Heart left ventricle (tissue), 16 donors: ENCODE data around the gene ASAP2. TPM values are rescaled to one million over a fixed set of nuclear protein-coding genes. Genes with fewer than 3 reads are reported as not detected.

Source experiments
- ATAC-seq, 4 donors: fragments of 200-7000 bp; cut with Tn5 transposase; one replicate each; pipeline ENCODE4 v1.9.1; 2020 to 2022; ENCODE audit warnings: moderate library complexity in 4 of 4, mild to moderate bottlenecking in 3 of 4, moderate number of reproducible peaks in 1 of 4
- DNase-seq, 5 donors: peaks; one replicate each; pipeline ENCODE4 v3.0.0-alpha.2; 2020
- H3K27ac ChIP-seq, 12 donors: fragments of 200-600 bp; sonication (generic) in 4 of 12; one replicate each; pipeline versions ENCODE4 v1.5.0 to v1.8.0; 2016 to 2022; ENCODE audit warnings: mild to moderate bottlenecking in 2 of 12
- H3K27me3 ChIP-seq, 9 donors: fragments of 200-600 bp; sonication (generic) in 2 of 9; one replicate each; pipeline versions ENCODE4 v1.5.1 to v1.8.0; 2016 to 2022; ENCODE audit warnings: mild to moderate bottlenecking in 3 of 9
- H3K36me3 ChIP-seq, 9 donors: fragments of 200-600 bp; sonication (generic) in 2 of 9; one replicate each; pipeline versions ENCODE4 v1.5.0 to v1.8.0; 2018 to 2022; ENCODE audit warnings: mild to moderate bottlenecking in 2 of 9
- H3K4me1 ChIP-seq, 12 donors: fragments of 200-600 bp; sonication (generic) in 4 of 12; one replicate each; pipeline versions ENCODE4 v1.5.0 to v1.8.0; 2016 to 2022; ENCODE audit warnings: mild to moderate bottlenecking in 3 of 12
- H3K4me3 ChIP-seq, 12 donors: fragments of 200-600 bp; sonication (generic) in 4 of 12; one replicate each; pipeline versions ENCODE4 v1.5.0 to v1.8.0; 2017 to 2022; ENCODE audit warnings: mild to moderate bottlenecking in 9 of 12, moderate library complexity in 4 of 12
- H3K9me3 ChIP-seq, 12 donors: fragments of 200-600 bp; sonication (generic) in 4 of 12; one replicate each; pipeline versions ENCODE4 v1.5.0 to v1.8.0; 2016 to 2022; ENCODE audit warnings: mild to moderate bottlenecking in 1 of 12
- CTCF ChIP-seq, 12 donors: fragments of 200-600 bp; sonication (generic) in 4 of 12; IDR thresholded peaks; one replicate each; pipeline versions ENCODE4 v1.5.0 to v1.8.0; 2018 to 2022; ENCODE audit warnings: antibody characterized with exemption in 12 of 12, mild to moderate bottlenecking in 5 of 12
- POLR2A ChIP-seq, 2 donors: fragments of 450-650 bp; IDR thresholded peaks; one replicate each; pipeline ENCODE4 v1.6.1; 2017; ENCODE audit warnings: antibody characterized with exemption in 2 of 2, mild to moderate bottlenecking in 2 of 2, moderate library complexity in 2 of 2
- whole genome bisulfite sequencing, 4 donors: extraction: QIAGEN DNeasy Blood & Tissue Kit in 2 of 4; methylation state at CpG; one replicate each; pipeline versions ENCODE4 v1.1.5 to v1.1.7; 2013 to 2018; 5-methylcytosine and 5-hydroxymethylcytosine counted together
- intact Hi-C, 10 donors: fragments of 100-400 bp; cut with DNase I; formaldehyde crosslinking; loops; one replicate each; pipeline versions ENCODE4 v1.11.1 to v1.14.2; 2022
- polyA plus RNA-seq, 2 donors: library from polyadenylated mRNA; stranded (reverse); fragments of 200-250 nt; gene quantifications; one replicate each; pipeline ENCODE4 v1.2.3, GENCODE V29; 2013
- total RNA-seq, 9 donors: library from RNA; depleted of rRNA in 2 of 9; stranded (reverse); fragments of >200 nt in 2 of 9; fragmentation: NEBNext Ultra II Directional in 3 of 9; extraction: Animal tissue kit (Norgen Biotek cat#: 25700) in 3 of 9; gene quantifications; one replicate each; pipeline versions ENCODE4 v1.1.0 to v1.2.4, GENCODE V29; 2016 to 2023
- donor health status: ischemic (EF 13 %, LVEDD 7.1; RV severe dilation, severe dysfunction).
- donor health status: healthy with polysubstance abuse.
- donor health status: DM: no; HTN: yes; CAD: no.
- donor health status: DM: no; HTN: no; CAD: no.
- donor health status: ischemic (EF 25% LVEDD 6.9; RV normal size, moderate dysfunction).
- donor health status: ischemic (EF 25% LVEDD 5.7; RV mildly dilated, moderate dysfunction).
- donor health status: healthy.
- donor health status: DM: yes; HTN: yes; CAD: no.
- donor health status: ischemic (EF 35%, LVEDD 5.7; RV mildly dilated, moderate dysfunction).
- donor health status: nonischemic (EF 11% LVEDD 7.7; RV severe dilation, severe dysfunction).
- donor health status: DM: yes; HTN: yes; CAD: no.
- donor health status: PGD.
- donor health status: ischemic (EF 29% LVEDD 5.4; RV normal size, mild dysfunction).
- donor health status: nonischemic (EF 23%, LVEDD 6.1; RV moderate dilation, normal function).

Gene ASAP2
- total and polyA plus RNA-seq, 11 donors = 6.7 to 17.0 (median 11.9) TPM

GRCh38 chr2:9416962-9417316, 210.3 kb downstream of the ASAP2 start:
- Histone ChIP-seq H3K4me1 (peaks cover 0 to 37% (median 16%) of the 10 kb centered on the region in 12 donors), H3K27me3 (no peaks in the 10 kb centered on the region), H3K27ac (no peak overlapping the region), H3K9me3 (no peaks in the 10 kb centered on the region), H3K4me3 (no peak overlapping the region), H3K36me3 (peaks cover 0 to 59% (median 26%) of the 10 kb centered on the region in 9 donors)
- DNase-seq (no peak), ATAC-seq (no peak)
- 96 to 97% (median 97%) methylated on average over 7 of the region's 7 CpGs for WGBS, 4 donors
- TF ChIP-seq CTCF (IDR thresholded peaks at IDR 0.05) = no peak
- no peak for TF ChIP-seq POLR2A (IDR thresholded peaks at IDR 0.05)
- intact Hi-C loops = no loop called here

- TF ChIP-seq CTCF (IDR thresholded peaks at IDR 0.05) (no peak), POLR2A (IDR thresholded peaks at IDR 0.05) (no peak)
- no peak for ATAC-seq
- Histone ChIP-seq H3K4me1 (peaks cover 0 to 44% (median 22%) of the 10 kb centered on the region in 12 donors), H3K27me3 (no peaks in the 10 kb centered on the region), H3K4me3 (no peak overlapping the region), H3K27ac (no peak overlapping the region), H3K9me3 (no peaks in the 10 kb centered on the region), H3K36me3 (peaks cover 0 to 51% (median 19%) of the 10 kb centered on the region in 9 donors)
- DNase-seq = no peak
- intact Hi-C loops = no loop called here
- 66 to 69% (median 68%) methylated on average over 3 of the region's 3 CpGs for WGBS, 4 donors
These were observed 211.1 kb downstream of the ASAP2 start for GRCh38 chr2:9417725-9418124.

- Histone ChIP-seq H3K4me3 (no peak overlapping the region), H3K27ac (no peak overlapping the region), H3K4me1 (peaks cover 0 to 44% (median 22%) of the 10 kb centered on the region in 12 donors), H3K9me3 (no peaks in the 10 kb centered on the region), H3K27me3 (no peaks in the 10 kb centered on the region), H3K36me3 (peaks cover 0 to 41% (median 15%) of the 10 kb centered on the region in 9 donors)
- intact Hi-C loops = no loop called here
- no peak for DNase-seq
- 92 to 98% (median 94%) methylated on average over 4 of the region's 4 CpGs for WGBS, 4 donors
- ATAC-seq = no peak
- no peak for TF ChIP-seq CTCF (IDR thresholded peaks at IDR 0.05)
- TF ChIP-seq POLR2A (IDR thresholded peaks at IDR 0.05) = no peak
These were observed 212.1 kb downstream of the ASAP2 start for GRCh38 chr2:9418746-9419145.

- intact Hi-C loops = no loop called here
- peaks cover 0 to 35% (median 15%) of the 10 kb centered on the region in 9 donors for H3K36me3 ChIP-seq
- TF ChIP-seq POLR2A (IDR thresholded peaks at IDR 0.05) (no peak), CTCF (IDR thresholded peaks at IDR 0.05) (no peak)
- H3K9me3 ChIP-seq = no peaks in the 10 kb centered on the region
- WGBS, 4 donors = 66 to 78% (median 74%) methylated on average over 3 of the region's 3 CpGs
- no peak overlapping the region for H3K27ac ChIP-seq
- no peak for DNase-seq
- H3K4me3 ChIP-seq = no peak overlapping the region
- H3K27me3 ChIP-seq = no peaks in the 10 kb centered on the region
- H3K4me1 ChIP-seq = peaks cover 0 to 50% (median 29%) of the 10 kb centered on the region in 12 donors
- ATAC-seq = no peak
These were observed 212.9 kb downstream of the ASAP2 start for GRCh38 chr2:9419541-9419940.
